HEK293 (cell line): ENCODE results near the gene DENND5A.
A peak's percentile ranks its signal among the peaks of the same experiment; 100 is the strongest.
"Not testable (repeated sequence)": the region's sequence is repeated elsewhere in the genome, so short reads cannot be mapped to it uniquely, and the experiment has no call there.

ENCODE experiments used
- CTCF ChIA-PET: fragments of 350-600 bp; formaldehyde crosslinking; extraction: SDS; loops from one replicate; lab custom pipeline; 2021; ENCODE audit warnings: antibody characterized with exemption; lab: Yijun Ruan, JAX
- POLR2A ChIA-PET: fragments of 300-600 bp; formaldehyde crosslinking; extraction: SDS; loops from one replicate; lab custom pipeline; 2020; ENCODE audit warnings: antibody characterized with exemption, inconsistent platforms; lab: Yijun Ruan, JAX
- H3K27ac ChIP-seq: fragments of 200-500 bp; sonication (Bioruptor generic); 2 replicates; pipeline ENCODE4 v1.5.1; 2014; ENCODE audit warnings: low read depth, low read length, control low read depth, inconsistent platforms; ENCODE audit errors: extremely low read depth
- H3K36me3 ChIP-seq, 2 experiments: fragments of 200-500 bp in 1 of 2; sonication (Bioruptor generic) in 1 of 2; 1 replicate in 1 of 2; 2 replicates in 1 of 2; pipeline ENCODE4 v1.5.1; 2014 to 2017; ENCODE audit warnings: inconsistent platforms in 2 of 2, low read length in 2 of 2; ENCODE audit not compliant: control insufficient read depth in 2 of 2, insufficient read depth in 1 of 2
- H3K4me1 ChIP-seq: fragments of 200-500 bp; sonication (Bioruptor generic); 2 replicates; pipeline ENCODE4 v1.5.1; 2014; ENCODE audit warnings: mild to moderate bottlenecking, low read length, inconsistent platforms; ENCODE audit not compliant: control insufficient read depth, insufficient read depth
- H3K4me3 ChIP-seq: 2 replicates; pipeline ENCODE4 v1.5.1; 2011; ENCODE audit warnings: low read depth, mild to moderate bottlenecking, control low read depth, low read length, moderate library complexity
- H3K9me3 ChIP-seq: fragments of 200-500 bp; sonication (Bioruptor generic); 2 replicates; pipeline ENCODE4 v1.5.1; 2014; ENCODE audit warnings: low read depth, low read length, inconsistent platforms; ENCODE audit not compliant: control insufficient read depth, insufficient read depth
- ZNF10 ChIP-seq: fragments of 450-650 bp; formaldehyde crosslinking; IDR thresholded peaks from 2 replicates; pipeline ENCODE4 v1.5.1; 2017; ENCODE audit warnings: missing biosample characterization, missing genetic modification characterization
- ZNF121 ChIP-seq: fragments of 450-650 bp; formaldehyde crosslinking; IDR thresholded peaks from 2 replicates; pipeline ENCODE4 v1.5.1; 2016; ENCODE audit warnings: missing biosample characterization, missing genetic modification characterization
- ZNF175 ChIP-seq: fragments of 450-650 bp; formaldehyde crosslinking; IDR thresholded peaks from 2 replicates; pipeline ENCODE4 v1.5.1; 2016; ENCODE audit warnings: missing biosample characterization, missing genetic modification characterization
- ZNF248 ChIP-seq: fragments of 450-650 bp; formaldehyde crosslinking; IDR thresholded peaks from 2 replicates; pipeline ENCODE4 v1.5.1; 2017; ENCODE audit warnings: missing biosample characterization, missing genetic modification characterization
- ZNF394 ChIP-seq: fragments of 450-650 bp; formaldehyde crosslinking; IDR thresholded peaks from 2 replicates; pipeline ENCODE4 v1.5.1; 2016; ENCODE audit warnings: missing biosample characterization, missing genetic modification characterization, mild to moderate bottlenecking, moderate library complexity, borderline replicate concordance
- ZNF48 ChIP-seq: fragments of 450-650 bp; formaldehyde crosslinking; IDR thresholded peaks from 2 replicates; pipeline ENCODE4 v1.5.1; 2016; ENCODE audit warnings: missing biosample characterization, missing genetic modification characterization
- ZNF549 ChIP-seq: fragments of 450-650 bp; IDR thresholded peaks from 2 replicates; pipeline ENCODE4 v1.5.1; 2018; ENCODE audit warnings: missing biosample characterization, missing genetic modification characterization, mild to moderate bottlenecking, inconsistent platforms, moderate library complexity
- ZNF660 ChIP-seq: fragments of 450-650 bp; IDR thresholded peaks from 2 replicates; pipeline ENCODE4 v1.5.1; 2018; ENCODE audit warnings: missing biosample characterization, mild to moderate bottlenecking, missing genetic modification characterization
- ZNF777 ChIP-seq: fragments of 450-650 bp; formaldehyde crosslinking; IDR thresholded peaks from 2 replicates; pipeline ENCODE4 v1.5.1; 2017; ENCODE audit warnings: missing biosample characterization, missing genetic modification characterization, borderline replicate concordance
- ZNF792 ChIP-seq: fragments of 450-650 bp; formaldehyde crosslinking; IDR thresholded peaks from 2 replicates; pipeline ENCODE4 v1.5.1; 2016; ENCODE audit warnings: missing biosample characterization, missing genetic modification characterization
- ZNF830 ChIP-seq: fragments of 450-650 bp; IDR thresholded peaks from 2 replicates; pipeline ENCODE4 v1.5.0; 2018; ENCODE audit warnings: missing biosample characterization, missing genetic modification characterization, low read depth, mild to moderate bottlenecking, moderate library complexity
- ZSCAN16 ChIP-seq: fragments of 450-650 bp; formaldehyde crosslinking; IDR thresholded peaks from 2 replicates; pipeline ENCODE4 v1.5.1; 2016; ENCODE audit warnings: missing biosample characterization, missing genetic modification characterization
- ZSCAN30 ChIP-seq: fragments of 450-650 bp; IDR thresholded peaks from 2 replicates; pipeline ENCODE4 v1.5.1; 2018; ENCODE audit warnings: missing biosample characterization, mild to moderate bottlenecking, missing genetic modification characterization, moderate library complexity
- TF ChIP-seq, protein P1 (sequence below): fragments of 450-650 bp; formaldehyde crosslinking; IDR thresholded peaks from 2 replicates; pipeline ENCODE4 v1.5.1; 2016; ENCODE audit warnings: missing biosample characterization, missing genetic modification characterization
- TF ChIP-seq, protein P2 (sequence below): fragments of 450-650 bp; formaldehyde crosslinking; IDR thresholded peaks from 2 replicates; pipeline ENCODE4 v1.5.1; 2016; ENCODE audit warnings: missing biosample characterization, missing genetic modification characterization
- TF ChIP-seq, protein P3 (sequence below): fragments of 450-650 bp; formaldehyde crosslinking; IDR thresholded peaks from 2 replicates; pipeline ENCODE4 v1.5.1; 2016; ENCODE audit warnings: missing biosample characterization, missing genetic modification characterization

DENND5A gene

DNA sequence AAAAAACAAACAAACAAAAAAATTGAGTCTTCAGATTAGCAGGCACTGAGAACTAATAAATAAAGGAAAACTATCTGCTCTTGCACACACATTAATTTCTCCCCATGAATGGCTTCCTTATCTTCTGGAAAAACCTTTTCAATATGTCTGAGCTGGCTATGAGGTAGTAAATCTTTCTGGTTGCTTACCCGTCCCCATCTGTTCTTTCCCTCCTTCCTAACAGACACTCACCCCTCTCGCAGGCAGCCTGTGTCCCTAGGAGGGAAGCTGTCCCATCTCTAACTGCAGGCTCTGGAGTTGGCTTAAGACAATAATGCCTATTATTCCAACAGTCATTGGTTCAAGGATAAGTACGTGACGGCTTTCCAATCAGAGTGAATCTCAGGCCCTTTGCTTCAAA lies 165.5 kb downstream of the DENND5A start (continued):
- TF ChIP-seq ZNF777 (tag by site-specific recombination) = no peak

DNA sequence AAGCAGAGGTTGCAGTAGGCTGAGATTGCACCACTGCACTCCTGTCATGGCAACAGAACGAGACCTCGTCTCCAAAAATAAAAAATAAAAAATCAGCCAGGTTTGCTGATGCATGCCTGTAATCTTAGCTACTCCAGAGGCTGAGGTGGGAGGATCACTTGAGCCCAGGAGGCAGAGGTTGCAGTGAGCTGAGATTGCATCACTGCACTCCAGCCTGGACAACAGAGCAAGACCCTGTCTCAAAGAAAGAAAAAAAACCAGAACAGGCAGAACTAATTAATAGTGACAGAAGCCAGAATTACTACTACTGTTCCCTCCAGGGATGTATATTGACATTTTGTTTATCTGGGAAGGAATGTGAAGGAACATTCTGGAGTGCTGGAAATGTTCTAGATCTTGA lies 166.7 kb downstream of the DENND5A start:
- H3K9me3 ChIP-seq, POLR2A ChIA-PET, H3K36me3 ChIP-seq, H3K4me3 ChIP-seq, H3K4me1 ChIP-seq, H3K27ac ChIP-seq: not testable (repeated sequence)
- 0 out of 2 replicates have a peak, but pooled peaks have one; percentile 25 for TF ChIP-seq ZNF121 (tag by site-specific recombination)
- CTCF ChIA-PET = interaction anchor here (0.6 to 1.0 kb wide), 3 partner anchors 18 to 85 kb away, joined by 3 to 5 read pairs (median 4); no protein-coding TSS in a partner anchor

DNA sequence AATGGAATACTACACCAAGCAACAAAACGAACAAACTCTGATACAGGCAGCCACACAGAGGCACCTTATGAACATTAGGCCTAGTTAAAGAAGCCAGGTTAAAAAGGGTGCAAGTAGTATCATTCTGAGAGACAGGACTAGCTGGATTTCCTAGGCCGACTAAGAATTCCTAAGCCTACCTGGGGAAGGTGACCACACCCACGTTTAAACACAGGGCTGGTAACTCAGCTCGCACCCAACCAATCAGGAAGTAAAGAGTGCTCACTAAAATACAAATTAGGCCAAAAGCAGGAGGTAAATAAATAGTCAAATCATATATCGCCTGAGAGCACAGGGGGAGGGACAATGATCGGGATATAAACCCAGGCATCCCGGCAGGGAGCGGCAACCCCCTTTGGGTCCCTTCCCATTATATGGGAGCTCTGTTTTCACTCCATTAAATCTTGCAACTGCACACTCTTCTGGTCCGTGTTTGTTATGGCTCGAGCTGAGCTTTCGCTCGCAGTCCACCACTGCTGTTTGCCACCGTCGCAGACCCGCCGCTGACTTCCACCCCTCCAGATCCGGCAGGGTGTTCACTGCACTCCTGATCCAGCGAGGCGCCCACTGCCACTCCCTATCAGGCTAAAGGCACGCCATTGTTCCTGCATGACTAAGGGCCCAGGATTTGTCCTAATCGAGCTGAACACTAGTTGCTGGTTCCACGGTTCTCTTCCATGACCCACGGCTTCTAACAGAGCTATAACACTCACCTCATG lies 167.8 kb downstream of the DENND5A start:
- H3K27ac ChIP-seq, H3K9me3 ChIP-seq, H3K4me1 ChIP-seq, H3K4me3 ChIP-seq, H3K36me3 ChIP-seq, POLR2A ChIA-PET: not testable (repeated sequence)
- CTCF ChIA-PET = interaction anchor here (0.6 to 2.3 kb wide), 3 partner anchors 41 to 410 kb away, joined by 3 to 8 read pairs (median 4); no protein-coding TSS in a partner anchor

DNA sequence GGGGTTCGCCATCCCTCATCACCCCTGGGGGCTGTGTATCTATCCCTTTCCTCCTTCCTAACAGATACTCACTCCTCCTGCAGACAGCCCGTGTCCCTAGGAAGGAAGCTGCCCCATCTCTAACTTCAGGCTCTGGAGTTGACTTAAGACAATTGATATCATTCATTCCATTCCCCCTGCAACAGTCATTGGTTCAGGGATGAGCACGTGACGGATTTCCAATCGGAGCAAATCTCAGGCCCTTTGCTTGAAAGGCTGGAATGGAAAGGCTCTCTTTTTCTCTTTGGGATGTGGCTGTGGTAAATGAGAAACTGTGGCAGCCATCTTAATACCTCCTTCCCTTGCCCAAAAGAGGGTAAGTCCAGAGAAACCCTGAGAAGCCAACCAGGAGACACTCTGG lies 168.7 kb downstream of the DENND5A start:
- ChIA-PET CTCF (interaction anchor here (0.6 to 2.3 kb wide), 4 partner anchors 14 to 408 kb away, joined by 3 to 8 read pairs (median 6); no protein-coding TSS in a partner anchor), POLR2A (interaction anchor here (1.3 kb wide), 1 partner anchor 93 kb away, joined by 3 read pairs; the partner anchor contains the start of gene NRIP3)
- no peaks in the 10 kb centered on the region for H3K36me3 ChIP-seq
- TF ChIP-seq ZSCAN16 (tag by site-specific recombination) (no peak), ZSCAN30 (tag by site-specific recombination) (no peak), ZNF830 (no peak), ZNF549 (tag by site-specific recombination) (no peak), ZNF394 (tag by site-specific recombination) (no peak), ZNF48 (tag by site-specific recombination) (no peak)
- TF ChIP-seq, protein P1, sequence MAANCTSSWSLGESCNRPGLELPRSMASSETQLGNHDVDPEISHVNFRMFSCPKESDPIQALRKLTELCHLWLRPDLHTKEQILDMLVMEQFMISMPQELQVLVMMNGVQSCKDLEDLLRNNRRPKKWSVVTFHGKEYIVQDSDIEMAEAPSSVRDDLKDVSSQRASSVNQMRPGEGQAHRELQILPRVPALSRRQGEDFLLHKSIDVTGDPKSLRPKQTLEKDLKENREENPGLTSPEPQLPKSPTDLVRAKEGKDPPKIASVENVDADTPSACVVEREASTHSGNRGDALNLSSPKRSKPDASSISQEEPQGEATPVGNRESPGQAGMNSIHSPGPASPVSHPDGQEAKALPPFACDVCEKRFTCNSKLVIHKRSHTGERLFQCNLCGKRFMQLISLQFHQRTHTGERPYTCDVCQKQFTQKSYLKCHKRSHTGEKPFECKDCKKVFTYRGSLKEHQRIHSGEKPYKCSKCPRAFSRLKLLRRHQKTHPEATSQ = no peak
- TF ChIP-seq, protein P2, sequence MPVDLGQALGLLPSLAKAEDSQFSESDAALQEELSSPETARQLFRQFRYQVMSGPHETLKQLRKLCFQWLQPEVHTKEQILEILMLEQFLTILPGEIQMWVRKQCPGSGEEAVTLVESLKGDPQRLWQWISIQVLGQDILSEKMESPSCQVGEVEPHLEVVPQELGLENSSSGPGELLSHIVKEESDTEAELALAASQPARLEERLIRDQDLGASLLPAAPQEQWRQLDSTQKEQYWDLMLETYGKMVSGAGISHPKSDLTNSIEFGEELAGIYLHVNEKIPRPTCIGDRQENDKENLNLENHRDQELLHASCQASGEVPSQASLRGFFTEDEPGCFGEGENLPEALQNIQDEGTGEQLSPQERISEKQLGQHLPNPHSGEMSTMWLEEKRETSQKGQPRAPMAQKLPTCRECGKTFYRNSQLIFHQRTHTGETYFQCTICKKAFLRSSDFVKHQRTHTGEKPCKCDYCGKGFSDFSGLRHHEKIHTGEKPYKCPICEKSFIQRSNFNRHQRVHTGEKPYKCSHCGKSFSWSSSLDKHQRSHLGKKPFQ (tag by site-specific recombination) = no peak
- TF ChIP-seq, protein P3, sequence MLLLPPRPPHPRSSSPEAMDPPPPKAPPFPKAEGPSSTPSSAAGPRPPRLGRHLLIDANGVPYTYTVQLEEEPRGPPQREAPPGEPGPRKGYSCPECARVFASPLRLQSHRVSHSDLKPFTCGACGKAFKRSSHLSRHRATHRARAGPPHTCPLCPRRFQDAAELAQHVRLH (tag by site-specific recombination) = no peak
- no peak overlapping the region for H3K27ac ChIP-seq
- no peaks in the 10 kb centered on the region for H3K9me3 ChIP-seq
- no peaks in the 10 kb centered on the region for H3K4me1 ChIP-seq
- H3K4me3 ChIP-seq = no peak overlapping the region

DNA sequence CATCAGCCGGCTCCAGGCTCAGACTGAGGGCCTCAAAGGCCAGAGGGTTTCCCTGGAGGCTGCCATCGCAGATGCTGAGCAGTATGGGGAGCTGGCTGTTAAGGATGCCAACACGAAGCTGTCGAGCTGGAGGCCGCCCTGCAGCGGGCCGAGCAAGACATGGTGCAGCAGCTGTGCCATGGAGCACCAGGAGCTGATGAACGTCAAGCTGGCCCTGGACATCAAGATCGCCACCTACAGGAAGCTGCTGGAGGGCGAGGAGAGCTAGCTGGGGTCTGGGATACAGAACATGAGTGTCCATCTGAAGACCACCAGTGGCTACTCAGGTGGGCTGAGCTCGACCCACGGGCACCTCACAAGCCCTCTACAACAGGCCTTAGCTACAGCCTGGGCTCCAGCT lies 169.7 kb downstream of the DENND5A start:
- Histone ChIP-seq H3K36me3 (no peaks in the 10 kb centered on the region), H3K27ac (no peak overlapping the region), H3K9me3 (no peaks in the 10 kb centered on the region), H3K4me1 (no peaks in the 10 kb centered on the region), H3K4me3 (no peak overlapping the region)
- TF ChIP-seq ZNF248 (no peak), ZNF10 (tag by site-specific recombination) (no peak), ZNF175 (tag by site-specific recombination) (no peak), ZNF660 (tag by site-specific recombination) (no peak), ZNF792 (tag by site-specific recombination) (no peak)
- CTCF ChIA-PET = interaction anchor here (0.6 to 2.3 kb wide), 12 partner anchors 9 to 828 kb away, joined by 3 to 8 read pairs (median 4); no protein-coding TSS in a partner anchor
- POLR2A ChIA-PET = interaction anchor here (1.3 kb wide), 1 partner anchor 92 kb away, joined by 3 read pairs; the partner anchor contains the start of gene NRIP3
